ENCODE measurements around the gene FGF18.

The FGF18 gene

DNA sequence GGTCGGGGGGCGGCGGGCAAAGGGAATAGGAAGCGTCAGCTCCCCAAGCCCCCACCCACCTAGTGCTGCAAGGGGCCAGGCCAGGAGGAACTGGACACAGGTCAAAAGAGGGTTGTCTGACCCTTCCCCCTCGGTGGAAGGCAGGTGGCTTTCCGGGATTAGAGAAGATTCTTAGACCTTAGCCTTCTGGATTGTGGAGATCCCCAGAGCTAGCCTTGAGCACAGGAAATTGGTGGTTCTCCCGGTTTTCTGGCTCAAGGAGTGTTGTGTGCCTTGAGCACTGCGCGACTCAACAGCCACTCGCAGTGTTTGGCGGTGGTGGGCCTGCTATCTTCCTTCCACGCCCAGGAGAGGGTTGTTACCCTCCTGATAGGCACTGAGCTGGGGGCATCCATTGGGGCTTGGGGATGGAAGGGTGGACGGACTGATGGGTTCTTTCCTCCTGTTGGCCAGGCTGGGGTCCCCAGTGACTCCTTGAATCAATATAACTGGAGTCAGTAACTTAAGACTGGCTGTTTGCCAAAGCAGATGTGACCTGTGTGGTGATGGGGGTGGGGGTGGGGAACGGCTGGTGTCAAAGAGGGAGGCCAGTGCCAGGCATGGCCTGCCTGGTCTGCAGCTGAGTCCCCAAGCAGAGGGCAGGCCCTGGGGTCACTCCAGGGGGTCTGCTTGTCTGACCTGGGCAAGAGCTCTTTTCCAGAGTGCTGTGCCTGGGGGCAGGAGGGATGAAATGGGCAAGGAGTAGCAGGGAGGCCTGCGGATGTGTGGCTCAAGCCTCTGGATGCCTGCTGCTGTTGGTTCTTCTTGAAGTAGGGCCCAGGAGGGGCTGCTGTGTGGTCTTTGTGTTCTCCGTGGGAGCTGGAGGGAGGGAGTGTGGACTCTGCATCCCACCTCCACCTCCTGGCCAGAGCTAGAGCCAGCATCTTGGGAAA, 2.1 kb downstream of the FGF18 start:
- no peak for DNase-seq (ENCODE audit: low read depth)
- TF ChIP-seq, protein P1, sequence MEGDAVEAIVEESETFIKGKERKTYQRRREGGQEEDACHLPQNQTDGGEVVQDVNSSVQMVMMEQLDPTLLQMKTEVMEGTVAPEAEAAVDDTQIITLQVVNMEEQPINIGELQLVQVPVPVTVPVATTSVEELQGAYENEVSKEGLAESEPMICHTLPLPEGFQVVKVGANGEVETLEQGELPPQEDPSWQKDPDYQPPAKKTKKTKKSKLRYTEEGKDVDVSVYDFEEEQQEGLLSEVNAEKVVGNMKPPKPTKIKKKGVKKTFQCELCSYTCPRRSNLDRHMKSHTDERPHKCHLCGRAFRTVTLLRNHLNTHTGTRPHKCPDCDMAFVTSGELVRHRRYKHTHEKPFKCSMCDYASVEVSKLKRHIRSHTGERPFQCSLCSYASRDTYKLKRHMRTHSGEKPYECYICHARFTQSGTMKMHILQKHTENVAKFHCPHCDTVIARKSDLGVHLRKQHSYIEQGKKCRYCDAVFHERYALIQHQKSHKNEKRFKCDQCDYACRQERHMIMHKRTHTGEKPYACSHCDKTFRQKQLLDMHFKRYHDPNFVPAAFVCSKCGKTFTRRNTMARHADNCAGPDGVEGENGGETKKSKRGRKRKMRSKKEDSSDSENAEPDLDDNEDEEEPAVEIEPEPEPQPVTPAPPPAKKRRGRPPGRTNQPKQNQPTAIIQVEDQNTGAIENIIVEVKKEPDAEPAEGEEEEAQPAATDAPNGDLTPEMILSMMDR (IDR thresholded peaks at IDR 0.05; ENCODE audit: low read depth, low read length, missing control alignments) = no peak
- H3K4me3 ChIP-seq (ENCODE audit: low read depth, low read length) = no peak overlapping the region

- no peak overlapping the region for H3K4me3 ChIP-seq (ENCODE audit: low read depth, low read length)
- TF ChIP-seq, protein P1 (IDR thresholded peaks at IDR 0.05; ENCODE audit: low read depth, low read length, missing control alignments) = no peak
- no peak for DNase-seq (ENCODE audit: low read depth)
Observed at GRCh38 chr5:171422495-171422894, 3.0 kb downstream of the FGF18 start.

GRCh38 chr5:171422902-171423663, 3.6 kb downstream of the FGF18 start:
- no peak for DNase-seq (ENCODE audit: low read depth)
- H3K4me3 ChIP-seq (ENCODE audit: low read depth, low read length) = no peak overlapping the region

DNA sequence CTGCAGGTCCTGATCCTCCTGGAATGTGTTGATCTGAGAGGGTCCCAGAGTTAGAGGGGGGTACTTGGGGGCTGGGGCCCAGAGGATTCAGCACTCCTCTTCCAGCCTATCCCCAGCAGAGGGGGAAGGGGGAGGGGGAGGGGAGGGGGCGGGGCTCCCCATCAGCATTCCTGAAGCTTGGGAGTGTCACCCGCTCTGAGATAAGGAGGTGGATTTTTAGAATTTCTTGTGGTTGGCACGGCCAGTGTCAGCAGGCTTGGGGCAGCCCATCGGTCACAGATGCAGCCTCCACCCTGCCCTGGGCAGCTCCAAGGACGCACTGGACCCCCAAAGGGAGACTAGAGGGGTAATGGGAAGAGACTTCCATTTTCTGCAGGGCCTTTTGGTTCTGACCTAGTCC, 5.3 kb downstream of the FGF18 start:
- TF ChIP-seq, protein P1 (IDR thresholded peaks at IDR 0.05; ENCODE audit: low read depth, low read length, missing control alignments) = no peak
- no peak for DNase-seq (ENCODE audit: low read depth)
- no peak overlapping the region for H3K4me3 ChIP-seq (ENCODE audit: low read depth, low read length)

More at GRCh38 chr5:171422902-171423663, 3.6 kb downstream of the FGF18 start:
- TF ChIP-seq, protein P1 (IDR thresholded peaks at IDR 0.05; ENCODE audit: low read depth, low read length, missing control alignments) = no peak

- TF ChIP-seq, protein P1 (IDR thresholded peaks at IDR 0.05; ENCODE audit: low read depth, low read length, missing control alignments) = no peak
- no peak overlapping the region for H3K4me3 ChIP-seq (ENCODE audit: low read depth, low read length)
- DNase-seq (ENCODE audit: low read depth) = no peak
Observed at GRCh38 chr5:171425596-171426244, 6.3 kb downstream of the FGF18 start.

GRCh38 chr5:171426266-171426665, 6.8 kb downstream of the FGF18 start:
- no peak for DNase-seq (ENCODE audit: low read depth)
- H3K4me3 ChIP-seq (ENCODE audit: low read depth, low read length) = no peak overlapping the region
- TF ChIP-seq, protein P1 (IDR thresholded peaks at IDR 0.05; ENCODE audit: low read depth, low read length, missing control alignments) = no peak

All from GM12864 (cell line).